ENCODE measurements around the gene RPS6KC1. TPM values are rescaled to one million over a fixed set of nuclear protein-coding genes. Genes with fewer than 3 reads are reported as not detected.

The RPS6KC1 gene
- total RNA-seq, 1 donor from 2014 or later, result 19.2 TPM

GRCh38 chr1:213131851-213132655 lies 81.0 kb downstream of the RPS6KC1 start:
- no peaks in the 10 kb centered on the region for H3K27me3 Mint-ChIP-seq
- H3K36me3 Mint-ChIP-seq, result peaks cover 5% of the 10 kb centered on the region
- no peaks in the 10 kb centered on the region for H3K9me3 Mint-ChIP-seq

GRCh38 chr1:213135572-213135971 lies 84.5 kb downstream of the RPS6KC1 start:
- Mint-ChIP-seq H3K27me3 (no peaks in the 10 kb centered on the region), H3K27ac (no peak overlapping the region), H3K9me3 (no peaks in the 10 kb centered on the region), H3K36me3 (peaks cover 4% of the 10 kb centered on the region), H3K4me3 (no peak overlapping the region), H3K4me1 (ENCODE audit: unreplicated experiment) (peaks cover 8% of the 10 kb centered on the region)
- no peak for DNase-seq (ENCODE audit: extremely low spot score, unreplicated experiment)
- no peak for TF ChIP-seq CTCF (conservative IDR thresholded peaks at IDR 0.05)

More at GRCh38 chr1:213131851-213132655, 81.0 kb downstream of the RPS6KC1 start:
- DNase-seq (ENCODE audit: extremely low spot score, unreplicated experiment), result no peak
- Mint-ChIP-seq H3K27ac (no peak overlapping the region), H3K4me3 (no peak overlapping the region), H3K4me1 (ENCODE audit: unreplicated experiment) (peaks cover 8% of the 10 kb centered on the region)
- TF ChIP-seq CTCF (conservative IDR thresholded peaks at IDR 0.05), result no peak

GRCh38 chr1:213136190-213136917 lies 85.3 kb downstream of the RPS6KC1 start:
- Mint-ChIP-seq H3K4me3 (no peak overlapping the region), H3K27ac (no peak overlapping the region)
- DNase-seq (ENCODE audit: extremely low spot score, unreplicated experiment), result no peak

GRCh38 chr1:213138391-213138790 lies 87.3 kb downstream of the RPS6KC1 start:
- H3K4me1 Mint-ChIP-seq (ENCODE audit: unreplicated experiment), result peaks cover 8% of the 10 kb centered on the region
- peaks cover 4% of the 10 kb centered on the region for H3K36me3 Mint-ChIP-seq
- no peak overlapping the region for H3K4me3 Mint-ChIP-seq
- DNase-seq (ENCODE audit: extremely low spot score, unreplicated experiment), result no peak
- H3K27me3 Mint-ChIP-seq, result no peaks in the 10 kb centered on the region
- H3K9me3 Mint-ChIP-seq, result no peaks in the 10 kb centered on the region
- TF ChIP-seq CTCF (conservative IDR thresholded peaks at IDR 0.05), result no peak
- H3K27ac Mint-ChIP-seq, result no peak overlapping the region

More at GRCh38 chr1:213136190-213136917, 85.3 kb downstream of the RPS6KC1 start:
- no peak for TF ChIP-seq CTCF (conservative IDR thresholded peaks at IDR 0.05)
- H3K36me3 Mint-ChIP-seq, result peaks cover 4% of the 10 kb centered on the region
- no peaks in the 10 kb centered on the region for H3K9me3 Mint-ChIP-seq
- H3K27me3 Mint-ChIP-seq, result no peaks in the 10 kb centered on the region
- H3K4me1 Mint-ChIP-seq (ENCODE audit: unreplicated experiment), result peaks cover 8% of the 10 kb centered on the region

GRCh38 chr1:213138892-213139291 lies 87.9 kb downstream of the RPS6KC1 start:
- Mint-ChIP-seq H3K4me3 (no peak overlapping the region), H3K4me1 (ENCODE audit: unreplicated experiment) (peaks cover 8% of the 10 kb centered on the region), H3K27me3 (no peaks in the 10 kb centered on the region), H3K36me3 (peaks cover 4% of the 10 kb centered on the region), H3K9me3 (no peaks in the 10 kb centered on the region), H3K27ac (no peak overlapping the region)
- DNase-seq (ENCODE audit: extremely low spot score, unreplicated experiment), result no peak
- no peak for TF ChIP-seq CTCF (conservative IDR thresholded peaks at IDR 0.05)
